IPS-20b (cell line): ENCODE data around the gene SNX18.
A peak's percentile ranks its signal among the peaks of the same experiment; 100 is the strongest.
"Not testable (repeated sequence)": the region's sequence is repeated elsewhere in the genome, so short reads cannot be mapped to it uniquely, and the experiment has no call there.

Source experiments
- H3K27ac ChIP-seq: one replicate; pipeline ENCODE4 v1.5.1; 2013; ENCODE audit warnings: low read length
- H3K27me3 ChIP-seq: 2 replicates; pipeline ENCODE4 v1.6.1; 2013; ENCODE audit warnings: mild to moderate bottlenecking, low read length, inconsistent platforms; ENCODE audit not compliant: insufficient read depth
- H3K36me3 ChIP-seq: 2 replicates; pipeline ENCODE4 v1.6.1; 2013; ENCODE audit warnings: low read depth, mild to moderate bottlenecking, inconsistent platforms, low read length, moderate library complexity; ENCODE audit not compliant: insufficient read depth
- H3K4me1 ChIP-seq: 2 replicates; pipeline ENCODE4 v1.6.1; 2013; ENCODE audit warnings: mild to moderate bottlenecking, control low read depth, inconsistent platforms, low read length, moderate library complexity; ENCODE audit not compliant: insufficient read depth
- H3K4me3 ChIP-seq: 2 replicates; pipeline ENCODE4 v1.5.1; 2013; ENCODE audit warnings: mild to moderate bottlenecking, low read length, inconsistent platforms
- H3K9ac ChIP-seq: 2 replicates; pipeline ENCODE4 v1.6.1; 2013; ENCODE audit warnings: low read depth, mild to moderate bottlenecking, inconsistent platforms, low read length, moderate library complexity
- H3K9me3 ChIP-seq: 2 replicates; pipeline ENCODE4 v1.6.1; 2013; ENCODE audit warnings: mild to moderate bottlenecking, low read depth, low read length, inconsistent platforms; ENCODE audit not compliant: insufficient read depth

Gene SNX18

GRCh38 chr5:54517512-54518145 is at the start of gene SNX18:
SNX18 (plus strand) TSS chr5:54517759; CDS start chr5:54517953, 194 bp downstream.
- Histone ChIP-seq H3K4me3 (peak within 1 kb of the TSS; percentile 78), H3K27ac (no peak within 1 kb of the TSS), H3K36me3 (no peaks in the 10 kb centered on the region), H3K9me3 (no peaks in the 10 kb centered on the region), H3K4me1 (peaks cover 9% of the 10 kb centered on the region; the same call in 1 of the 2 replicates), H3K9ac (peak within 1 kb of the TSS; percentile 71; the same call in 1 of the 2 replicates), H3K27me3 (peaks cover 22% of the 10 kb centered on the region)

- Histone ChIP-seq H3K9ac (no peak overlapping the region), H3K9me3 (no peaks in the 10 kb centered on the region), H3K27ac (no peak overlapping the region), H3K4me1 (no peaks in the 10 kb centered on the region), H3K36me3 (no peaks in the 10 kb centered on the region), H3K27me3 (no peaks in the 10 kb centered on the region), H3K4me3 (no peak overlapping the region)
Measured at GRCh38 chr5:54469622-54470021, 47.9 kb upstream of the SNX18 start.

DNA sequence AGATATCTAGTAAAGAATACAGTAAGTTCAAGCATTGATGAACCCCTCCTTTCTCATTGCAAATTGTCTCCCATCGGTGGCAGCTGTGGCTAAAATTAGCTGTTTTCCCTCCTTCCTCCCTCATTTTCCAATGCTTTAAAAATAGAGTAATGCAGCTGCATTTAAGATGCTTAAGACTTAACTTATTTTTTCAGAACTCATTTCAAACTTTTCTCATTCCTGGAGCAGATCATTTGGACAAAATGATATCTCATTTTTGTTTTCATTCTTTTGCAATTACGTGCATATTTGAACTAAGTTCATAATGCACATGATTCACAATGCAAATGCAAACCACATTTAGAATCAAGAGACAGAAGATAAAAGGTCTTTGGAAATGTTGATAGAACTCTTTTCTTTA is 47.4 kb upstream of the SNX18 start:
- Histone ChIP-seq H3K27ac (no peak overlapping the region), H3K4me1 (no peaks in the 10 kb centered on the region), H3K4me3 (no peak overlapping the region), H3K9me3 (no peaks in the 10 kb centered on the region), H3K36me3 (no peaks in the 10 kb centered on the region), H3K9ac (no peak overlapping the region), H3K27me3 (no peaks in the 10 kb centered on the region)

- Histone ChIP-seq H3K27me3 (no peaks in the 10 kb centered on the region), H3K4me3 (no peak overlapping the region), H3K36me3 (no peaks in the 10 kb centered on the region), H3K9me3 (no peaks in the 10 kb centered on the region), H3K4me1 (no peaks in the 10 kb centered on the region), H3K9ac (no peak overlapping the region), H3K27ac (no peak overlapping the region)
Measured at GRCh38 chr5:54470677-54471076, 46.9 kb upstream of the SNX18 start.

DNA sequence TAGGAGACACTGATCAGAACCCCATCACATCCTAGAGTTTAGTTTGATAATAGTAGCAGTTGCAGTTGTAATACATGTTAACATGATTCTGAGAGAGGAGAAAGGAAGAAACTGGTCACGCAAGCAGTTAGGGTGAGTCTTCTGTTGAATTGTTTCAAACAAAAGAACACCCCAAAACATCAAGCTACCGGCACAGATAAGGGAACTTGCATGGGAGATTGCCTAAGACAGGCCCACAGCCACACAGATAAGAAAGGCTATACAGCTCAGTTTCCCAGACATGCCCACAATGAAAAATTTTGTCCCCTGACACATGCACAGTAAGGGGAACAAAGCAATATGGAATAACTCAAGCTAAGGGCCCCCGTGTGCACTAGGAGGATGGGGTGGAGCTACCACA is 46.2 kb upstream of the SNX18 start:
- Histone ChIP-seq H3K4me3 (no peak overlapping the region), H3K27me3 (no peaks in the 10 kb centered on the region), H3K4me1 (no peaks in the 10 kb centered on the region), H3K27ac (no peak overlapping the region), H3K9me3 (no peaks in the 10 kb centered on the region), H3K9ac (no peak overlapping the region), H3K36me3 (no peaks in the 10 kb centered on the region)

DNA sequence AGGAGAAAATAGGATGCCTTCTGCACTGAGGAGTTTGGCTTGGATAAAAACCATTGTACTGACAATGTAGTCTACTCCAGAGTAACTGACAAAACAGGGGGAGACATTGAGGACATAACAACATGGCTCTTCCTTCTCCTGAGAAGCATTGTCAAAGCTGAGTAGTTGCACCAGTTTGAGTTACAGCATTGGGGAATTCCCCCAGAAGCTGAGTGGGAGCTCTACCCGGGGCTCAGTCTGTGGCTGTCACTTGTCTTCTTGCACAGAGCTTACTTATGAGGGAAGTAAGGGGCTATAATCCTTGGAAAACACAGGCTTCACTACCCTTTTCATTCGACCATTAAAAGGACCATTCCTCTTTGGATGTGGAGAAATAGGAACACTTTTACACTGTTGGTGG is 40.9 kb upstream of the SNX18 start:
- H3K9me3 ChIP-seq, result no peaks in the 10 kb centered on the region
- H3K36me3 ChIP-seq, result no peaks in the 10 kb centered on the region
- H3K9ac ChIP-seq, result no peak overlapping the region
- no peak overlapping the region for H3K4me3 ChIP-seq
- no peaks in the 10 kb centered on the region for H3K4me1 ChIP-seq
- H3K27me3 ChIP-seq, result no peaks in the 10 kb centered on the region
- no peak overlapping the region for H3K27ac ChIP-seq

DNA sequence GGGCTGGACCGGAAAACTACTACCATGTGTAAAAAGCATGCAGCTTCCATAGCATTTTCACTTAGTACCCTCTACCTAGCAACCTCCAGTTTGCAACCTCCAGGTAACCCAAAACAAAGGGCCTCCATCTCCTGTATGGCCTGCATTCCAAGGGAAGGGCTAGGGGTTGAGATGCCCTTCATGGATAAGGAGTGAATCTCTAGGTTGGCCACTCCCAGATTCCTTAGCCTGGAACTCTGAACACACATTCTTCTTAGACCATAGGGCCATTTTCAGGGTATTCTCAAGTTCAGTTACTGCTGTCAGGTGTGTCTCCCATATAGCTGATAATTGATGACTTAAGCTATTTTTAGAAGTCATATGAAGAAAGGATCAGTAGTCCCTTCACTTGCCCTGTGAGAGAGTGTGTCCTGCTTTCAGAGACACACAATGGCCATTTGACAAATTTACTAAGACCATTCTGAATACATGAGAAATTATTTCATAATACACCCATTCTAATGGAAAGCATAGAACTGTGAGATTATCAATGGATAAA is 39.5 kb upstream of the SNX18 start:
- Histone ChIP-seq H3K27me3 (no peaks in the 10 kb centered on the region), H3K4me1 (no peaks in the 10 kb centered on the region), H3K4me3 (no peak overlapping the region), H3K9me3 (no peaks in the 10 kb centered on the region), H3K27ac (no peak overlapping the region), H3K9ac (no peak overlapping the region), H3K36me3 (no peaks in the 10 kb centered on the region)

- Histone ChIP-seq H3K36me3 (no peaks in the 10 kb centered on the region), H3K4me3 (no peak overlapping the region), H3K9ac (no peak overlapping the region), H3K4me1 (no peaks in the 10 kb centered on the region), H3K9me3 (no peaks in the 10 kb centered on the region), H3K27me3 (no peaks in the 10 kb centered on the region), H3K27ac (no peak overlapping the region)
Measured at GRCh38 chr5:54480296-54480695, 37.3 kb upstream of the SNX18 start.

DNA sequence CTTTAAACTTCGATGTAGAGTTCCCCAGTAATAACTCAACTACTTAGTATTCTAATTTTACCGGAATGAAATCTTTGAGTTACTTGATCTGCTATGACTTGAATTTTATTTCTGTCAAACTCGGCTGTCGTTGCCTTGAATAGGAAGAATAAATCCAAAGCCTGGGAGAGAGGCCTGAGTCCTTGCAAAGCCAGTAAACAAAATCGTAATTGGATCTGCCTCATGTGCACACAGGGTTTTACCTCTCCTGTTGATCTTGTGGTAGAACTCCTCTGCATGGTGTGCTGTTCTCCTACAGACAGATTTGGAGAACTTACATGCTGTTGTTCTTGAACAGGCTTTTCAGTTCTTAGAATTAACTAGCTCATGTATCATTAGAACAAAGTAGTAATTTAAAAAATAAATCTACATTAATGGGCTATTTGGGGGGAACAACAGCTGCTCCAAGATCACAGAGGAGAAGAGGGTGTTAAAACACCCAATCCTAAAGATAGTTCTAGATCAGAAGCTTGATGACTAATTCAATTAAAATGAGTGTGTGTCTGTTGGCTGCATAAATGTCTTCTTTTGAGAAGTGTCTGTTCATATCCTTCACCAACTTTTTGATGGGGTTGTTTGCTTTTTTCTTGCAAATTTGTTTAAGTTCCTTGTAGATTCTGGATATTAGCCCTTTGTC is 33.2 kb upstream of the SNX18 start:
- H3K4me1 ChIP-seq, result no peaks in the 10 kb centered on the region
- no peak overlapping the region for H3K4me3 ChIP-seq
- no peak overlapping the region for H3K9ac ChIP-seq
- H3K27ac ChIP-seq, result no peak overlapping the region
- H3K9me3 ChIP-seq, result no peaks in the 10 kb centered on the region
- no peaks in the 10 kb centered on the region for H3K27me3 ChIP-seq
- no peaks in the 10 kb centered on the region for H3K36me3 ChIP-seq

DNA sequence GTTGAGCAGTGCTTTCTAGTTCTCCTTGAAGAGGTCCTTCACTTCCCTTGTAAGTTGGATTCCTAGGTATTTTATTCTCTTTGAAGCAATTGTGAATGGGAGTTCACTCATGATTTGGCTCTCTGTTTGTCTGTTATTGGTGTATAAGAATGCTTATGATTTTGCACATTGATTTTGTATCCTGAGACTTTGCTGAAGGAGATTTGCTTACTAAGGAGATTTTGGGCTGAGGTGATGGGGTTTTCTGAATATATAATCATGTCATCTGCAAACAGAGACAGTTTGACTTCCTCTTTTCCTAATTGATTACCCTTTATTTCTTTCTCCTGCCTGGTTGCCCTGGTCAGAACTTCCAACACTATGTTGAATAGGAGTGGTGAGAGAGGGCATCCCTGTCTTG is 31.9 kb upstream of the SNX18 start:
- H3K9me3 ChIP-seq, H3K9ac ChIP-seq, H3K27me3 ChIP-seq, H3K27ac ChIP-seq, H3K4me1 ChIP-seq, H3K36me3 ChIP-seq, H3K4me3 ChIP-seq: not testable (repeated sequence)

DNA sequence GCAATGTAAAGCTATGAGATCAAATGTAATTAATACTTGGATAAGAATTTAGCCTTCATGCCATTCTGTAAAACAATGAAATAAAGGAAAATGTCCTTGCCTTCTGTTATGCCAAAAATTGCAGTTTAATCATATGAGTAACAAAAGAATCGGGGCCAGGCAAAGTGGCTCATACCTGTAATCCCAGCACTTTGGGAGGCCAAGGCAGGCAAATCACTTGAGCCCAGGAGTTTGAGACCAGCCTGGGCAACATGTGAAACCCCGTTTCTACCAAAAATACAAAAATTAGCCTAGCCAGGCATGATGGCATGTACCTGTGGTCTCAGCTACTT is 27.9 kb upstream of the SNX18 start:
- not testable (repeated sequence) for H3K4me1 ChIP-seq, H3K36me3 ChIP-seq, H3K27me3 ChIP-seq, H3K9ac ChIP-seq, H3K4me3 ChIP-seq, H3K9me3 ChIP-seq, H3K27ac ChIP-seq

DNA sequence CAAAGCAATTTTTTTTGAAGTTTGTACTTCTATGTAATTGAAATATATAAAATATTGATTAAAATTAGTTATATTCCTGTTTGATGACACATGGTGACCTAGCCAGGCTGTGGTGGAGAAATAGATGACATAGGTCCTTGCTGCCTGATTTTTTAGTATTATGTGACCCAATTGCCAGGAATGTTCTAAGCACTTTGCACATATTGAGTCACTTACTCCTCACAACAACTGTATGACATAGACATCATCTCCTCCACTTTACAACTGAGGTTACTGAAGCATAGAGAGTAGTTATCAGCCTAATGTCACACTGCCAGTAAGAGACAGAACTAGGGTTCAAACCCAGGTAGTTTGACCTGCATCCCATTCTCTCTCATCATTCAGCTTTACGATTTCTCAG is 26.2 kb upstream of the SNX18 start:
- no peaks in the 10 kb centered on the region for H3K36me3 ChIP-seq
- no peak overlapping the region for H3K4me3 ChIP-seq
- no peak overlapping the region for H3K9ac ChIP-seq
- H3K27me3 ChIP-seq, result no peaks in the 10 kb centered on the region
- H3K27ac ChIP-seq, result no peak overlapping the region
- no peaks in the 10 kb centered on the region for H3K4me1 ChIP-seq
- H3K9me3 ChIP-seq, result no peaks in the 10 kb centered on the region
